Hepatocyte (in vitro differentiated cells): ENCODE measurements around the gene CYB561D1. TPM values are rescaled to one million over a fixed set of nuclear protein-coding genes. Genes with fewer than 3 reads are reported as not detected.

Experiments used
- DNase-seq: peaks from one replicate; pipeline ENCODE4 v3.0.0-alpha.2; 2016; ENCODE audit warnings: low spot score
- H2AFZ ChIP-seq: fragments of 200-600 bp; sonication (generic); 2 replicates; pipeline ENCODE4 v1.6.0; 2016; ENCODE audit warnings: antibody characterized with exemption, mild to moderate bottlenecking
- H3K27ac ChIP-seq: fragments of 200-600 bp; sonication (generic); 2 replicates; pipeline ENCODE4 v1.5.1; 2016; ENCODE audit warnings: mild to moderate bottlenecking
- H3K27me3 ChIP-seq: fragments of 200-600 bp; sonication (generic); 2 replicates; pipeline ENCODE4 v1.6.1; 2016
- H3K36me3 ChIP-seq: fragments of 200-600 bp; sonication (generic); replicated peaks from 2 replicates; pipeline ENCODE4 v1.5.1; 2016; ENCODE audit warnings: low read depth; ENCODE audit not compliant: insufficient read depth
- H3K4me1 ChIP-seq: fragments of 200-600 bp; sonication (generic); 2 replicates; pipeline ENCODE4 v1.5.1; 2016; ENCODE audit warnings: mild to moderate bottlenecking, moderate library complexity; ENCODE audit not compliant: insufficient read depth
- H3K4me2 ChIP-seq: fragments of 200-600 bp; sonication (generic); 2 replicates; pipeline ENCODE4 v1.6.0; 2016
- H3K4me3 ChIP-seq: fragments of 200-600 bp; sonication (generic); 2 replicates; pipeline ENCODE4 v1.5.1; 2016; ENCODE audit warnings: mild to moderate bottlenecking
- H3K79me2 ChIP-seq: fragments of 200-600 bp; sonication (generic); 2 replicates; pipeline ENCODE4 v1.6.0; 2017; ENCODE audit warnings: mild to moderate bottlenecking
- H3K9me2 ChIP-seq: fragments of 200-600 bp; sonication (generic); replicated peaks from 2 replicates; pipeline ENCODE4 v1.6.0; 2017; ENCODE audit warnings: mild to moderate bottlenecking; ENCODE audit not compliant: insufficient read depth
- H3K9me3 ChIP-seq: fragments of 200-600 bp; sonication (generic); 2 replicates; pipeline ENCODE4 v1.5.1; 2016; ENCODE audit warnings: low read depth, mild to moderate bottlenecking
- H4K20me1 ChIP-seq: fragments of 200-600 bp; sonication (generic); 2 replicates; pipeline ENCODE4 v1.6.0; 2016; ENCODE audit warnings: mild to moderate bottlenecking; ENCODE audit not compliant: insufficient read depth, poor library complexity, severe bottlenecking
- CTCF ChIP-seq: fragments of 200-600 bp; sonication (generic); IDR thresholded peaks from 2 replicates; pipeline ENCODE4 v1.5.1; 2016; ENCODE audit warnings: antibody characterized with exemption, mild to moderate bottlenecking; ENCODE audit not compliant: poor library complexity
- EZH2 ChIP-seq: fragments of 200-600 bp; sonication (generic); IDR thresholded peaks from 2 replicates; pipeline ENCODE4 v1.6.1; 2016; ENCODE audit warnings: antibody characterized with exemption, mild to moderate bottlenecking, borderline replicate concordance
- EZH2phosphoT487 ChIP-seq: fragments of 200-600 bp; sonication (generic); IDR thresholded peaks from one replicate; pipeline ENCODE4 v1.6.1; 2018; ENCODE audit warnings: antibody characterized with exemption, mild to moderate bottlenecking, low read depth, moderate library complexity; ENCODE audit not compliant: unreplicated experiment, severe bottlenecking
- WGBS: methylation state at CpG from one replicate; pipeline ENCODE4 v1.1.6; 2016; ENCODE audit warnings: low lambda C conversion rate; ENCODE audit errors: missing lambda C conversion rate; 5-methylcytosine and 5-hydroxymethylcytosine counted together
- polyA plus RNA-seq: library from polyadenylated mRNA; unstranded; fragments of >200 nt; fragmentation: Nextera tagmentation; extraction: Ambion mirVana; gene quantifications from 2 replicates; pipeline ENCODE4 v1.2.1, GENCODE V29; 2016
- total RNA-seq: library from RNA; depleted of rRNA; stranded (reverse); fragments of >200 nt; gene quantifications from 2 replicates; pipeline ENCODE4 v1.2.3, GENCODE V29; 2014

The CYB561D1 gene
- total and polyA plus RNA-seq, 2 experiments from 2014 or later: 4.8 to 6.5 TPM

DNA sequence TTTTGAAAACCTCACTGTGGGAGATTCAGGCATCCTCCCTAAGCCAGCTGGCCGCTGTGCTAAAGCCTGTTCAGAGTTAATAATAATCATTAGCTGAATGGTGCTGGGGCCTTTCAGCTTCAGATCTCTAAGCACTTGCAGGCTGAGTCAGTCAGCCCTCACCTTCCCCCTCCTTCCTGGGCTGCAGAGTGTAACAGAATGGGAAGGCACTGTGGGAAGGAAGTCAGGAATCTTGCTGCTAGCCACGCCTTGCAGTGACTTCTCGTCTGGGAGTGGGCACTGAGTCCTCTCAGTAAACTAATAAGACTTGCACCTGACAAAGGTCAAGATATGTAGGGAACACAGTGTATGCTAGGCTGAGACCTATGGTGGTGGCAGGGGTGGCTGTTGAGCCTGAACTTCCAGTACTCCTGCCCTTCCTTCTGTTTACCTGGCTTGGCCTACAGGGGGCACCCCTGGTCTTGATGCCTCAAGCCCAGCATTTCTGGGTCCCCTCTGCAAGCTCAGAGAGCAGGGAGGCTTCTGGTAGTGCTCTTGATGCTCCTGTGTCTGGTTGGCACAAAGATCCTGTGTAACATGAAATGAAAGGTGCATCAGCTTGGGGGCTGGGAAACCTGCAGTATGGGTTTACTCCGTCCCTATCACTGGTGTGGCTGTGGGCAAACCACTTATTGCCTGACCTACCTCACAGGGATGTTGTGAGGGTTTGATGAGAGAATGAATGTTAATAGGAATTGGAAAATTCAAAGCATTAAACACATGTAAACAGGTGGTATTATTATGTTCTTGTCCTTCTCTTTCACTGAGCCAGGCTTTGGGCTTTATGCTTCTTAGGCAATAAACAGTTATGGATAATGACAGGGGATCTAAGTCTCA lies 6.0 kb downstream of the CYB561D1 start:
- no peak overlapping the region for H3K4me3 ChIP-seq
- H4K20me1 ChIP-seq: no peaks in the 10 kb centered on the region
- H3K27me3 ChIP-seq: no peaks in the 10 kb centered on the region
- H3K9me3 ChIP-seq: no peaks in the 10 kb centered on the region
- 74% methylated on average over 4 of the region's 4 CpGs for WGBS
- H3K4me1 ChIP-seq: peaks cover 2% of the 10 kb centered on the region
- H3K9me2 ChIP-seq: no peaks in the 10 kb centered on the region
- H3K36me3 ChIP-seq: no peaks in the 10 kb centered on the region
- peak; percentile 74 for DNase-seq
- peaks cover 11% of the 10 kb centered on the region for H3K79me2 ChIP-seq
- TF ChIP-seq EZH2 (no peak), CTCF (peak; percentile 42)
- H3K27ac ChIP-seq: peak overlapping the region; percentile 66
- H2AFZ ChIP-seq: no peak overlapping the region
- H3K4me2 ChIP-seq: no peak overlapping the region

DNA sequence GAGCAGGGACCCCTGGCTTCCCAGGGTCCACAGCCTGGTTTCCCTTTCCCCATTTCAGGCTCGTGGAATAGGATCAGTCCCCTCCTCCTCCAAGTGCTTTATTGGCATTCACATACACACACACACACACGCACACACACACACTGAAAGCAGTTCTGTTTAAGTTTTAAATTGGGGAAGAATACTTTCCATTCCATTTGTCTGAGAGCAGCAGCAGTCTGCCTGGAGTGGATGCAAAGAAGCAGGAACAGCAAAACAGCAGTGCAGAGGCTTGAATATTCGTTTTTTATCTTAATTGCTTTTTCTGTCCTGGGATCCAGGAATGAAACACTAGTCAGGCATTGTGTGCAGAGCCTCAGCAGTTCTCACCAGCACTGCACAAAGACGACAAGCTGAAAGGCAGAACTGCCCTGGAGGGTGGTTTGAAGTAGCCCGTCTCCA lies 7.1 kb downstream of the CYB561D1 start:
- Histone ChIP-seq H3K27ac (peak overlapping the region; percentile 43), H3K9me3 (no peaks in the 10 kb centered on the region), H3K79me2 (peaks cover 3% of the 10 kb centered on the region), H3K4me2 (no peak overlapping the region), H3K4me3 (no peak overlapping the region), H3K4me1 (no peaks in the 10 kb centered on the region), H2AFZ (no peak overlapping the region), H3K36me3 (no peaks in the 10 kb centered on the region), H4K20me1 (no peaks in the 10 kb centered on the region), H3K9me2 (no peaks in the 10 kb centered on the region), H3K27me3 (no peaks in the 10 kb centered on the region)
- WGBS: 52% methylated on average over 5 of the region's 5 CpGs
- DNase-seq: no peak
- TF ChIP-seq EZH2: no peak
- TF ChIP-seq EZH2phosphoT487: no peak
- no peak for TF ChIP-seq CTCF

- no peaks in the 10 kb centered on the region for H3K4me1 ChIP-seq
- TF ChIP-seq CTCF (no peak), EZH2 (no peak), EZH2phosphoT487 (no peak)
- no peak overlapping the region for H2AFZ ChIP-seq
- no peaks in the 10 kb centered on the region for H3K9me3 ChIP-seq
- H3K4me3 ChIP-seq: no peak overlapping the region
- H4K20me1 ChIP-seq: no peaks in the 10 kb centered on the region
- H3K27ac ChIP-seq: no peak overlapping the region
- peaks cover 3% of the 10 kb centered on the region for H3K79me2 ChIP-seq
- WGBS: 87% methylated on average over 5 of the region's 5 CpGs
- no peaks in the 10 kb centered on the region for H3K9me2 ChIP-seq
- H3K4me2 ChIP-seq: no peak overlapping the region
- no peak for DNase-seq
- H3K27me3 ChIP-seq: no peaks in the 10 kb centered on the region
- H3K36me3 ChIP-seq: no peaks in the 10 kb centered on the region
These were observed 7.9 kb downstream of the CYB561D1 start for GRCh38 chr1:109501644-109502363.
